Measurements from ENCODE around the gene SORCS3.

- no peak for TF ChIP-seq SPI1 (IDR thresholded peaks at IDR 0.05; ENCODE audit: borderline replicate concordance, low read depth)
- TF ChIP-seq CTCF (IDR thresholded peaks at IDR 0.05; ENCODE audit: insufficient read depth, low read length): no peak
- TF ChIP-seq, protein P1, sequence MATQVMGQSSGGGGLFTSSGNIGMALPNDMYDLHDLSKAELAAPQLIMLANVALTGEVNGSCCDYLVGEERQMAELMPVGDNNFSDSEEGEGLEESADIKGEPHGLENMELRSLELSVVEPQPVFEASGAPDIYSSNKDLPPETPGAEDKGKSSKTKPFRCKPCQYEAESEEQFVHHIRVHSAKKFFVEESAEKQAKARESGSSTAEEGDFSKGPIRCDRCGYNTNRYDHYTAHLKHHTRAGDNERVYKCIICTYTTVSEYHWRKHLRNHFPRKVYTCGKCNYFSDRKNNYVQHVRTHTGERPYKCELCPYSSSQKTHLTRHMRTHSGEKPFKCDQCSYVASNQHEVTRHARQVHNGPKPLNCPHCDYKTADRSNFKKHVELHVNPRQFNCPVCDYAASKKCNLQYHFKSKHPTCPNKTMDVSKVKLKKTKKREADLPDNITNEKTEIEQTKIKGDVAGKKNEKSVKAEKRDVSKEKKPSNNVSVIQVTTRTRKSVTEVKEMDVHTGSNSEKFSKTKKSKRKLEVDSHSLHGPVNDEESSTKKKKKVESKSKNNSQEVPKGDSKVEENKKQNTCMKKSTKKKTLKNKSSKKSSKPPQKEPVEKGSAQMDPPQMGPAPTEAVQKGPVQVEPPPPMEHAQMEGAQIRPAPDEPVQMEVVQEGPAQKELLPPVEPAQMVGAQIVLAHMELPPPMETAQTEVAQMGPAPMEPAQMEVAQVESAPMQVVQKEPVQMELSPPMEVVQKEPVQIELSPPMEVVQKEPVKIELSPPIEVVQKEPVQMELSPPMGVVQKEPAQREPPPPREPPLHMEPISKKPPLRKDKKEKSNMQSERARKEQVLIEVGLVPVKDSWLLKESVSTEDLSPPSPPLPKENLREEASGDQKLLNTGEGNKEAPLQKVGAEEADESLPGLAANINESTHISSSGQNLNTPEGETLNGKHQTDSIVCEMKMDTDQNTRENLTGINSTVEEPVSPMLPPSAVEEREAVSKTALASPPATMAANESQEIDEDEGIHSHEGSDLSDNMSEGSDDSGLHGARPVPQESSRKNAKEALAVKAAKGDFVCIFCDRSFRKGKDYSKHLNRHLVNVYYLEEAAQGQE (IDR thresholded peaks at IDR 0.05; ENCODE audit: insufficient replicate concordance, low read depth): no peak
- TF ChIP-seq POLR2AphosphoS5 (IDR thresholded peaks at IDR 0.05; ENCODE audit: low read depth): no peak
- no peak for TF ChIP-seq GABPA (IDR thresholded peaks at IDR 0.05; ENCODE audit: low read depth)
Measured at GRCh38 chr10:104938031-104938430, 296.9 kb downstream of the SORCS3 start.

All from HL-60 (cell line).